Stimulated activated CD4-positive, alpha-beta T cell treated with anti-CD3 and anti-CD28 coated beads, Interleukin-1b, Interleukin-23, amount 100 ng/mL, for 24 hours (primary cell): ENCODE results near the gene IL1RAPL2.
"Not testable (repeated sequence)": the region's sequence is repeated elsewhere in the genome, so short reads cannot be mapped to it uniquely, and the experiment has no call there.

Source experiments
- DNase-seq, 4 experiments: peaks; one replicate each; pipeline ENCODE4 v3.0.0-alpha.2; 2020; ENCODE audit warnings: low read depth in 4 of 4, low spot score in 1 of 4

The IL1RAPL2 gene

GRCh38 chrX:105564501-105564900, 998.5 kb downstream of the IL1RAPL2 start:
- DNase-seq: no peak

DNA sequence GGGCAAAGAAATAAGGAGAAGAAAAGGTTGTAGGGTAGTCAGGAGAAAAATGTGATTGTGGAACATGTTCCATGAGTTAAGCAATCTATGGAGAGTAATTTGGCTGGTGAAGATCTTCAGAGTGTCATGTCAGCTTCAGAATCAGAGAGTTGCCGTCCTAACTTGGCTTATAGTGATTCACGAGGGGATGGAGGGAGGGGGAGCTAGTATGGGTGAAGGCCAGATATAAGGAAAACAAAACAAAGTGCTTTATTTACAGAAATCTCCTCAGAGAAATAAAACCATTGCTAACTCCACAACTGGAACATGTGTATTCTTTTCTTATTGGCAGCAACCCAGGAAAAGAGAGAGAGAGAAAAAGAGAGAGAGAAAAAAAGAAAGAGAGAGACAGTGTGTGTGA, 999.9 kb downstream of the IL1RAPL2 start:
- no peak for DNase-seq

DNA sequence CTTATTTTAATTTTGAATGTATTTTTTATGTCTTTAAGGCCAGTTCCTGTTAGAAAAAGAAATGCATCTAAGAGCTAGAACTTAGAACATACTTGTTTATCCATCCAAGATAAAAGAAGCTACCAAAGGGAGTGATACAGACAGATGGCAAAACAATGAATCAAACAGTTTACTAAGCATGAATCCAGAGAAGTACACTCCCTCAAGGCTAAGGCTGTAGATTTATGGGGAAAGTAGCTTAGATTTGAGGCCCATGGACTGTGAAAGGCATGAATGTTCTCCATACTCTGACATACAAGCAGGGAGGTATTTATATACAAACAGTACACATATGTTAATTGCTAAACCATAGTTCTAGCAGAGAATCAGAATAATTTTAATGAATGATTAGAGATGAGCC, 1001.1 kb downstream of the IL1RAPL2 start:
- DNase-seq: no peak

- DNase-seq: no peak
These were observed 1042.7 kb downstream of the IL1RAPL2 start for GRCh38 chrX:105608745-105609144.

DNA sequence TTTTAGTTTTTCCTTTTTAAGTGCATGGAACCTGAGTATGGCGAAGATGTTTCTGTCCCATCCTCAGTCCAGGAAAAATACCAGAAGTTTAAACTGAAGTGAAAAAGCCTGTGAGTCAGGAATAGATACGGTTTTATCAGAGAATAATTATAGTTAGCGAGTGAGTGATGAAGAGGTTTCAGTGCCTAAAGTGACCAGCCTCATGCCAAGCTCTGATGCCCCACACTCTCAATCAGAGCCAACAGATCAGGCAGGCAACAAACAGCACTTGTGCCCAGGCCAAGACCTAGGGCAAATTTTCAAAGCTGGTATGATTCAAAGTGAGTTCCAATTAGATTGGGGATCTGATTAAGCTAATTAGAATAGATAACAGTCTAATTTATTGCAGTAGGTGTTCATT, 1043.5 kb downstream of the IL1RAPL2 start:
- DNase-seq: no peak

- no peak for DNase-seq
These were observed 1044.4 kb downstream of the IL1RAPL2 start for GRCh38 chrX:105610411-105610810.

DNA sequence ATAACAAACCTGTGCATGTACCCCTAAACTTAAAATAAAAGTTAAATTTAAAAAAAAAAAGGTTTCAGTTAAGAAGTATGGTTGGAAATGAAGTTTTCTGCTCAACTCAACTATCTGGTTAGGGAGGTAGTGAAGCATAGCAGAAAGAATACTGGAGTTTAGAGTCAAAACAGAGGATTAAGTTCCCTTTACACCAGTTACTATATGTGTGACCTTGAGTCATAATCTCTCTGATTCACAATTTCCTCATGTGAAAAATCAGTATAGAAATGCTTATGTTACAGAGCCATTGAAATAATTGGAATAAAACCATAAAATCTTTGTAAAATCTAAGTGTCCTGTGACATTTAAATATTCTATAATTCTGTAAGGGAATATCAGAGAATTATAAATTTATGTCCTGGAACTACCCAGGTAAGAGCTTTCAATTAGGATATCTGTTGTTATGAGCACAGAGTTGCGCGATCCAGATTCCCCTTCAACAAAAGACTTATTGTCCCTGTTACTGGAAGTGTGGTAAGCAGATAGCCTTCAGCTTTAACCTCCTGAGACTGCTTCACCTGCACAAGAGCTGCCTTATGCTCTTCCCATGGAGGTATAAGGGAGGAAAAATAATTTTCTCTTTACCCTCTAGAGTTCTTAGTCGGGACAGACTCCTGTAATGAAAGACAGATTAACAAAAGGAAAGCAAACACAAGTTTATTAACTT, 1052.5 kb downstream of the IL1RAPL2 start:
- no peak for DNase-seq

- DNase-seq: no peak
These were observed 1068.2 kb downstream of the IL1RAPL2 start for GRCh38 chrX:105634180-105634579.

DNA sequence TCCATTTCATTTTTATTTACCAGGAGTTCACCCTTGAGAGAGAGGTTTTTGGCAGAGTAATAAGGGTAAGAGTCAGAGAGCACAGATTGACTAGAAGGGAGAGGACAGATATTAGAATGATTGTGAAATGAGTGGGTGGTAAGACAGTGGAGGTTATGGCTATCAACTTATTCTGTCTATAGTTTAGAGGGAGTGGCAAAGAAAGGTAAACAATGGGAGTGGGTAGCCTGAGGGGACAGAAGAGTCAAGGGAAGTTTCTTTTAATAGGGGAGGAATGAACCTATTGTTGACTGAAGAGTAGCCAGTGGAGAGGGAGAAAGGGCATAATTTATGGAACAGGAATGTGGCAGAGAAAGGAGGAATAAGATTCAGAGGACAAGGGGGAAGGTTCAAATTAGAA, 1069.8 kb downstream of the IL1RAPL2 start:
- DNase-seq: no peak

GRCh38 chrX:105636667-105637066, 1070.7 kb downstream of the IL1RAPL2 start:
- no peak for DNase-seq

DNA sequence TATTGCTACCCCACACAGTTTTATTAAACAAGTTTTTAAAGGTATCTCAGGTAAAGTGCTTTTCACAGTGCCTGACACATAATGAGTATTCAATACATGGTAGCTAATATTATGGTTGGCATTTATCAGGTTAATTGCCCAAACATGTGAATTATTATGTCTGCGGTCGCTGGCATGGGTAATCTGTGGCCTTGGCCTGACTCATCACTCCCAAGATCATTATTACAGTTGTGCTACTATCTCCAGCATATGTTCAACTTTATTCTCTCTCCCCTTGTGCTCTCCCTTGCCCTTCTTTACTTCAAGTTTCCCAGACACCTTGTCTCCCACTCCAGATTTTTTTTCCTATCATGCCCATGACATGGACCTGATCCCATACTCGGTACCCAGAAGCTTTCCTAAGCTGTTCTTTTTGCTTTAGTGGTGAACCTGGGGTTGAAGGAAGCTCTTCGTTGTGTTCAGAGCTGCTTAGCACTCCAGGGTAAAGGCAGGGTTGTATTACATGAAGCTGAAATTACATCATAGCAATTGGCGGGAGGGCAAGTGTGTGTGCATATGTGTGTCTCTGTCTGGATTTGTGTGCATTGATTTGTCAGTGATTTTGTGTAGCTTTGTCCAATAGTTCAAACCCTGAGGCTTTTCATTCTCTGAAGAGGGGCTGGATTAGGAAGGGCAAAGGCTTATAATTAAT, 1079.8 kb downstream of the IL1RAPL2 start:
- DNase-seq: no peak

DNA sequence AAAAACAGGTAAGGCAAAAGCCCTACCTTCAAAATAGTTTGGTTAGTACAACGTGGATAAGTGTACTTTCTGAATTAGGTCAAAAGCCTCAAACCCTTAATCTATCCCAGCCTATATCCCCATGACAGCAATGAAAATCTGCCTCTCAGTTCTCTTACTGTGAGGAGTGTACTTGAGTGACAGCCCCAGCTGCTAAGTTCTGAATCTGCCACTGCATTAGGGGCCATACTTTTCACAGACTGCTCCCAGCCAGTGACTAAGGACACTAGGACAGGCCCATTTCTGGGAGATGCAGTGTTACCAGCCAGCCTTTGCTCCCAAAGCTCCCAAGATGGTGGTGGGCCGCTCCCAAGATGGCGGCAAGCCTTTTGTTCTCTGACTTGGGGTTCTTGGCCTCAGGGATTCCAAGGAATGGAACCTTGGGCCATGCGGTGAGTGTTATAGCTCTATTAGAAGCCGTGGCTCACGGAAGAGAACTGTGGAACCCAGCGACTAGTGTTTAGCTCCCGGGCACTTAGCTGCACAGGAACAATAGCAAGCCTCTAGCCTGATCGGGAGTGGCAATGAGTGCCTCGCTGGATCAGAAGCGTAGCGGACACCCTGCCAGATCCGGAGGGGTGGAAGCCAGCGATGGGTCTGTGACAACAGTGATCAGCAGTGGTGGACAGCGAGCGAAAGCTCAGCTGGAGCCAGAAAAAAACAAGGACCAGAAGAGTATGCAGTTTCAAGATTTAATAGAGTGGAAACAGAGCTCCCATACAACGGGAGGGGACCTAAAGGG, 1080.8 kb downstream of the IL1RAPL2 start:
- DNase-seq: no peak

GRCh38 chrX:105647749-105648148, 1081.8 kb downstream of the IL1RAPL2 start:
- no peak for DNase-seq

DNA sequence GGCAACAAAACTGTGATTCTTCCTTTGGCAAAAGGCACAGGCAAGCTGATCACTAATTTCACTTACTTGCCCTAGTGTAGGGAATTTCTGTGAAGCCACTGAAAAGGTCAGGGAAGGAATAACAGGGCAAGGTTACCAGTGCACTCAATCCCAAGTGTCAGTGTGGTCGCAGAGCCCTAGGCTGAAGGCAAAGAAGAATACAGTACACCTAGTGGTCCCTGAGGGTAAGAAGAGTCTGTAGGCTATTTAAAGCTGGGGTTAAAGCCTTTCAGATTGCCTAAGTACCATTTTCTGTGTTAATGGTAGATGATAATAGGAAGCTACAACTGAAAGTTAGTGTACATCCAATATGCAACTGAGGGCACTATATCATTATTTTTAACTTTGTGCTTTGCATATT, 1082.7 kb downstream of the IL1RAPL2 start:
- DNase-seq: no peak

DNA sequence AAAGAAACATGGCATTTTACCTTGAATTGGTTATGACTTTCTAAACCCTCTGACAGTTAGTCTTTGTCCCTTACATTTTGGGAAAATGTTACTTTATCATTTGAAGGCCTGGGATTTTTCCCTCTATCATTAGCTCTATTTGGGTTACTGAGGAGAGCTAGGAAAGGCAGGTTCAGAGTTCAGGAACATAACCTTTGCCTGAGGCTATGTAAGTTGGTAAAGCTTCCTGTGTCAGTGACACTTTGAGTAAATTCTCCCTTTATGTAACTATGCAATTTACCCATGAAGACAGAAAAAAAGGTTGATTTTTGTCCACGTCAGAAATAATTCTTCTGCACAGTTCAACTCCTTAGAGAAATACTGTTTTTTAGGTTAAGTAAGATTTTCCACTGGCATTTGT, 1084.6 kb downstream of the IL1RAPL2 start:
- DNase-seq: no peak

DNA sequence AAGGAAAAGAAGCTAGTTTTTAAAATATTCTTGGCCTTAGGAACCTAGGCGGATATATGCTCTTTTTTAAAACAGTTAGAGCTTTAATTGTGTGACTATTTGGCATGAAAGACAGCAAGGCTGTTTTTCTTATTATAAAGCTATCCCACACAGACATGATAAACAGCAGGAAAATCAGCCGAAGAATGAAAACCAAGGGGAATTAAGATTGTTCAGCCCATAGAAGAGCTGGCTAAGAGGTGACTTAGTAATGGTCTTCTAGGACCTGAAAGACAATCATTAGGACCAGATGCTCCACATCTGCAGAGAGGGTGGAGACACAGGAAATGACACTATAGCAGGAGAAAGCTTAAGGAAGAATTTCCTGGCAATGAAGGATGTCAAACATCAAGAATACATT, 1085.0 kb downstream of the IL1RAPL2 start:
- DNase-seq: no peak

GRCh38 chrX:105653891-105654290, 1087.9 kb downstream of the IL1RAPL2 start:
- no peak for DNase-seq

- no peak for DNase-seq
These were observed 1092.1 kb downstream of the IL1RAPL2 start for GRCh38 chrX:105658136-105658535.

GRCh38 chrX:105662248-105662647, 1096.2 kb downstream of the IL1RAPL2 start:
- DNase-seq: no peak

- no peak for DNase-seq
These were observed 1098.2 kb downstream of the IL1RAPL2 start for GRCh38 chrX:105664243-105664642.

DNA sequence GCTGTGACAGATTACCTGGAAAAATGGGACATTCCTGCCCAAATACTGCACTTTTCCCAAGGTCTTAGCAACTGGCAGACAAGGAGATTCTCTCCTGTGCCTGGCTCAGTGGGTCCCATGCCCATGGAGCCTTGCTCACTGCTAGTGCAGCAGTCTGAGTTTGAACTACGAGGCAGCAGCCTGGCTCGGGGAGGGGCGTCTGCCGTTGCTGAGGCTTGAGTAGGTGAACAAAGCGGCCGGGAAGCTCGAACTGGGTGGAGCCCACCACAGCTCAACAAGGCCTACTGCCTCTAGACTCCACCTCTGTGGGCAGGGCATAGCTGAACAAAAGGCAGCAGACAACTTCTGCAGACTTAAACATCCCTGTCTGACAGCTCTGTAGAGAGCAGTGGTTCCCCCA, 1118.3 kb downstream of the IL1RAPL2 start:
- DNase-seq: not testable (repeated sequence)

GRCh38 chrX:105694839-105695238, 1128.8 kb downstream of the IL1RAPL2 start:
- DNase-seq: no peak
